HG02870 (cell line): ENCODE data around the gene HOXC9.

Experiments
- ATAC-seq: cut with Tn5 transposase; IDR thresholded peaks from one replicate; pipeline ENCODE4 v1.9.1; 2021; ENCODE audit warnings: mild to moderate bottlenecking, moderate library complexity; ENCODE audit not compliant: unreplicated experiment

Gene HOXC9

DNA sequence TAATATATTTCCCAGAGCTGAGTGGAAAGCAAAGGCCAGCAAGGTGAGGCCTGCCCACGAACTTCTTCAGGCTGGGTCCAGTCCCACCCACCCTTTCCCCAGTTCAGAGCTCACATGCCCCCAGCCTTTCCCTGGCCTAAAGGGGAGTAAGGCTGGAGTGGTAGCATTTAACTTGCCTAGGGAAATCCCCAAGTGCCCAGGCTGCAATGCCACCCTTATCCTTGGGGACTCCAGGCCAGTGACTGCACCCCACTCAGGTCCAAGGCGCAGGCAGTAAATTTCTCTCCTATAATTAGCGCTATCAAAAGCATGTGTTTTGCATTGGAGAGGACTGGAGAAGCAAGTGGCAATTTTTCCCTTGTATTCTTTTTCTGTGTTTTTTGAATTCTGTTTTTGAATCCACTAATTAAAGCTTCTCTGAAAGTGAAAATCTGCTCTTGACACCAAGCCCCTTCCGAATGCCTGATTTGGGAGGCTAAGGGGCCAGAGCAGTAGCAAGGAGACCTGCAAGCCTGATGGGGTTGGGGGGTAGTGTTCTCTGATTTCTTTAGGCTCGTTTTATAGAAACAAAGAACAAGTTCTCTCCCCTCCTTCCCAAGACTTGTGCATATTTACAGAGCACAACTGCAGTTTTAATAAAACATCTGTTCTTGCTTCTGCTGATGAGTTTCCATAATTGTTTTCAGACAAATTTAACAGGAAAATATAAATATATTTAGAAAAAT is 24.8 kb downstream of the HOXC9 start:
- ATAC-seq: no peak

DNA sequence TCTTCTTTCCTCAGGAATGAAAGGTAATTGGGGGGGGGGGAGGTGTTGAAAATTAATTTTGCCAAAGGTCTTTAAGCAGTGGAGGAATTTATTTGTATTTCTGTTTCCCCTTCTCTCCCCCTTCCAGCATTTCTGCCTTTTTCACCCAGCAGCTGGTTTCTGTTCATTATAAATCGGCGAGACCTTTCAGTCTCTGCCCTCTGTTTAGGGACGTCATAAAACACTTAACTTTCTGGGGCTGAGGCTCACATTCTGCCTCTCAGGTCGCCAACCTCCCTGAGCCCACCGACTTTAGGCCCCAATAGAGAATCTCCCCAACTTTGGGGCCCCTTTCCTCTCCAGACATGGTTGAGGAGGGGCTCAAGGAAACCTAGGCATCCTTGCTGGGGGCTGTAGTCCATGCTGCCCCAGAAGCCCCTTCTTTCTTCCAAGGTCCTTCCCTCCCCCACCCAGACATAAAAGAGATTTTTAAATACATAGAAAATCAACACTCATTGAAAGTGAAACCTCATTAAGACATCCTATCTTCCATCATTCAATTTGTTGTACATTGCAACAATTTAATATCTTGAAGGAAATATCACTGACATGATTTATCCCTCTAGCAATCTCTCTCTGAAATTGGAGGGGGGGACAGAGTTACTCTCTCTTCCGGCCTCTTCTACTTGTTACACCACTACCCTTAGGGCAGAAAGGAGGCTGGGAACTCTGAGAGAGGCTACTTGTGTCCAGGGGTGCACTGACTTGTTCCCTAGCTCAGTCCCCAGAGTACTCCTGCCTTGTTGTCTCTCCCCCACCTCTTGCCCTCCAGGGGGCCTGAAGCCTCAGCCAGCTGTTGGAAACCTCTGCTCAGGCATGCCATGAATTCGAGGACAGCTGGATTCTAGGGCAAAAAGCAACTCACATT is 25.8 kb downstream of the HOXC9 start:
- ATAC-seq: no peak

DNA sequence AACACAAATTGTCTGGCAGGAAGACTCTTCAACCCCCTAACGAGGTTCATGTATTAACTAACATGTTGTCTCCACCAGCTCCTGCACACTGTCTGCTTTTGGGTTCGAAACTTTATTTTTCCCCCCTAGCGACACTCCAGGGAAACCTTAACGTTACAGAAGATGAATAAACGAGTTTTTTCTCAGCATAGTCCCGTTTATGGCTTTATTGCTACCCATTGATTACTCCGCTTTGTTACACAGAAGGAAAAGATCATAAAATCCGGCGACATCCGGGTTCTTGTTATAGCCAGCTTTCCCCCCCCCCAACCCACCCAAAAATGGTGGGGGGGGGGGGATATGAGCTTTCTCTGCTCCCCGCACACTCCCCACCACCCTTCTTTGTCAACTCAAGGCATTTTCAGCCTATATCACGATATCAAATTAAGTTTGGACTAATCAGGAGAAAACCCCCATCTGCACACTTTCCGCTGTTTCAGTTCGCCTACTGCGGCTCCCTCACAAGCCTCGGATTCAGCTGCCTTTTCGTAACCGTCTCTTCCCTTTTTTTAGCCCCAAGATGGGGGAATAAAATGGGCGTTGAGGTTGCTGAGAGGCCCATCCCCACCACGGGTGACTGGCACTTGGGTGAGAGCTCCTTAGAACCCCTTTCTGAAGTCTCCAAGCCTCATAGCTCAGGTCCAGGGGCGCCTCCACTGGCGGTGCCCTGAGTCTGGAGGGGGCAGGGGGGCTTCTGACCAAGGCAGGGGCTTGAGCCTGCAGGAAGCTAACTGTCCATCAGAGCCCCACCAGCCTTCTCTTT is 26.9 kb downstream of the HOXC9 start:
- no peak for ATAC-seq

DNA sequence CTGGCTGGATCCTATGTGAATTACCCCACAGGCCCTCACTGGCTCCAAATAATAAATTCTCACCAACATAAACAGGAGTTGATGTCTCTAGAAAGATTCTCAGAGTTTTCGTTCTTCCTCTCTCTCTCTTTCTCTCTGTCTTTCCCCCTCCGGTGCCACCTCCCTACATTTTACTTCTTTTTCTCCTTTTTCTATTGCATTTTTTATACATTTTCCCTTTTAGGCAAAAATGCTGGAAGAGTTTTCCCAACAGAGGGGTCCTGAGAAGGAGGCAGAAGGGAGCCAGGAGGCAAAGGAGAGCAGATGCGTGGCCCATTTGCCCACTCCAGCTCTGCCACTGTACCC is 27.5 kb downstream of the HOXC9 start:
- no peak for ATAC-seq

DNA sequence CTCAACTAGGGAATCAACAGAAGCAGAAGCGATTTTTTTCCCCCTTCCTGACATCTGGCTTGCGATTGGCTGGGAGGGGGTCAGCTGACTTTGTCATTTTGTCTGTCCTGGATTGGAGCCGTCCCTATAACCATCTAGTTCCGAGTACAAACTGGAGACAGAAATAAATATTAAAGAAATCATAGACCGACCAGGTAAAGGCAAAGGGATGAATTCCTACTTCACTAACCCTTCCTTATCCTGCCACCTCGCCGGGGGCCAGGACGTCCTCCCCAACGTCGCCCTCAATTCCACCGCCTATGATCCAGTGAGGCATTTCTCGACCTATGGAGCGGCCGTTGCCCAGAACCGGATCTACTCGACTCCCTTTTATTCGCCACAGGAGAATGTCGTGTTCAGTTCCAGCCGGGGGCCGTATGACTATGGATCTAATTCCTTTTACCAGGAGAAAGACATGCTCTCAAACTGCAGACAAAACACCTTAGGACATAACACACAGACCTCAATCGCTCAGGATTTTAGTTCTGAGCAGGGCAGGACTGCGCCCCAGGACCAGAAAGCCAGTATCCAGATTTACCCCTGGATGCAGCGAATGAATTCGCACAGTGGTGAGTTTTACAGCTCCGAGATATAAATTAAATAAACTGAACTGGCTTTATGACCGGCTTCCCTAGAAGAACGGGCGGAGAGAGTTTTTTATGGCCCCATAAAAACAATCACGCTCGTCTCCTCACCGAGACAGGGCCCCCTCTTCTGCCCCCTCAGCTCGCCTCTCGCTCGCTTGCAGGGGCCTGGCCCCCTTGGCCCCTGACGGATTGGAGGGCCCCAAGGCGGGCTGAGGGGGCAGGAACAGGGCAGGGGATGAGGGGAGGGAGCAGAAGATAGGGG is 28.6 kb downstream of the HOXC9 start, which contains the start of gene HOXC6:
HOXC6 (plus strand) TSS at position 127 of the 888 bp plus-strand sequence; CDS start at position 209, 82 bp downstream.
- no peak for ATAC-seq

DNA sequence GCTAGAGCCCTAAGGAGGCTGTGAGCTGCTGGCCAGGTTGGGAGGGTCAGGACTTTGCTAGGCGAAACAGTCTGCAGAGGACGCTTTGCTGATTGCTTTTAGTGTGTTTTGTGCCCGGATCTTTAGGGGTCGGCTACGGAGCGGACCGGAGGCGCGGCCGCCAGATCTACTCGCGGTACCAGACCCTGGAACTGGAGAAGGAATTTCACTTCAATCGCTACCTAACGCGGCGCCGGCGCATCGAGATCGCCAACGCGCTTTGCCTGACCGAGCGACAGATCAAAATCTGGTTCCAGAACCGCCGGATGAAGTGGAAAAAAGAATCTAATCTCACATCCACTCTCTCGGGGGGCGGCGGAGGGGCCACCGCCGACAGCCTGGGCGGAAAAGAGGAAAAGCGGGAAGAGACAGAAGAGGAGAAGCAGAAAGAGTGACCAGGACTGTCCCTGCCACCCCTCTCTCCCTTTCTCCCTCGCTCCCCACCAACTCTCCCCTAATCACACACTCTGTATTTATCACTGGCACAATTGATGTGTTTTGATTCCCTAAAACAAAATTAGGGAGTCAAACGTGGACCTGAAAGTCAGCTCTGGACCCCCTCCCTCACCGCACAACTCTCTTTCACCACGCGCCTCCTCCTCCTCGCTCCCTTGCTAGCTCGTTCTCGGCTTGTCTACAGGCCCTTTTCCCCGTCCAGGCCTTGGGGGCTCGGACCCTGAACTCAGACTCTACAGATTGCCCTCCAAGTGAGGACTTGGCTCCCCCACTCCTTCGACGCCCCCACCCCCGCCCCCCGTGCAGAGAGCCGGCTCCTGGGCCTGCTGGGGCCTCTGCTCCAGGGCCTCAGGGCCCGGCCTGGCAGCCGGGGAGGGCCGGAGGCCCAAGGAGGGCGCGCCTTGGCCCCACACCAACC is 29.8 kb downstream of the HOXC9 start:
- ATAC-seq: no peak

DNA sequence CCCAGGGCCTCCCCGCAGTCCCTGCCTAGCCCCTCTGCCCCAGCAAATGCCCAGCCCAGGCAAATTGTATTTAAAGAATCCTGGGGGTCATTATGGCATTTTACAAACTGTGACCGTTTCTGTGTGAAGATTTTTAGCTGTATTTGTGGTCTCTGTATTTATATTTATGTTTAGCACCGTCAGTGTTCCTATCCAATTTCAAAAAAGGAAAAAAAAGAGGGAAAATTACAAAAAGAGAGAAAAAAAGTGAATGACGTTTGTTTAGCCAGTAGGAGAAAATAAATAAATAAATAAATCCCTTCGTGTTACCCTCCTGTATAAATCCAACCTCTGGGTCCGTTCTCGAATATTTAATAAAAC is 30.5 kb downstream of the HOXC9 start:
- ATAC-seq: no peak

DNA sequence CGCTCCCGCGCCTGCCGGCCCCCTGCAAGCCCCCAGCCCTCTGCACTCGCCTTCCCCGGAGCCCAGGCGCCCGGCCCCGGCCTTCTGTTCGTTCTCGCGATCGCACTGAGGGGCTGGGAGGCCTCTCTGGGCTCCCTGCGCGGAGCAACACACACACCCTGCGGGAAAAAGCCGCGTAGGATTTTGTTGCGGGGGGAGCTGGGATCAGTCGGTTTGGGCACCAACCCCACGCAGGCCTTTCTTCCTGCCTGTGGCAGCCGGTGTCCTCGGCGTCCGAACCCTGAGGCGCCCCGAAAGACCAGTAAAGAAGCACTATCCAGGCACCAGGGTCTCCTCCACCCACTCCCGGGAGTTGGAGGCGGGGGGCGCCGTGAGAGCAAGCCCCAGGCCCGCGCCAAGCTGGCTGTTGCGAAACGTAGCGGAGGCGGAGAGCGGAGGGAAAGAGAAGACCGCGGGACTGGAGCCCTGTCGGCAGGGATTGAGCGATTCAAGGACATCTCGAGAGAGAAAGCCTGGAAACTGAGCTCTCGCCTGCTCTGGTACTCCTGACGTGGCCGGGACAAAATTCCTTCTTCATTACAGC is 31.0 kb downstream of the HOXC9 start:
- no peak for ATAC-seq

DNA sequence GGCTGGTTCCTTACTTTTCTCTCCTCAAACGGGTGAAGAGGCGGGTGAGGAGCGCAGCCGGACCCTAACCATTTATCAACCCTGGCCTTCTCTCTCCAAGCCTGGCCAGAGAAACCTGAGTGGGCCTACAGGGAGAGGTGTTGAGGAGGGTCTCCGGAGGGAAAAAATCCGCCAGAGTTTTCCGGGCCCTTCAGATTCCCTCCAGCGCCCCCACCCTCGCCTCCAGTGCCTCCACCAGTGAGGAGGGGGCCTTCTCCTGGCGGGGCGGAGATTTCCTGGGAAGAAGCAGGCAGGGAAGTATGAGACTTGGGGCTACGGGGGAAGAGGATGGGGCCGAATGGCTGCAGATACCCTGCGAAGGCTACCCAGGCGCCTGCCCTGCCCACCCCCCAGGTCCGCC is 31.5 kb downstream of the HOXC9 start:
- ATAC-seq: no peak

DNA sequence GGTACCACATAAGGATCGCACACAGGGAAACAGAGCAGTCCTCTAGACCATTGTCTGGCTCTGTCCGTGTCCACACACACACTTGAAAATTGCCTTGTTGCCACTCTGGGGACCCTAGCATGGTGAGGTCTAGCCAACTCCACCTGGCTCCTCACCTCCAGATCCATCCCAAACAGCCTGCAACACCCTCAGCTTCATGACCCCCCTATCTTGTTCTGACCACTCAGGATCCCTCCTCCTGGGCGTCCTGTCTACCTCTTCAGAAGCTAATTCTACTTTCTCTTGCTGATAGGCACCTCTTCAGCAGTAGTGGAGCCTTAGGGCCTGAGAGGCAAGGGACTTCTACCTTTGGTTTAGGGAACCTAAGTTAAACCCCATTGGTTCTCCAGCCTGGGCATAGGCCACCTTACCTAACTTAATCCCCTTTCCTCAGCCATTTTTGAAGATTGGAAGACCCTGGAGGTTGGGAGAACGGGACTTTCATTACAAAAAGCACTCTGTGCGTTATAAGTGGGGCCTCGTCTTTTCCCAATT is 32.2 kb downstream of the HOXC9 start:
- no peak for ATAC-seq

DNA sequence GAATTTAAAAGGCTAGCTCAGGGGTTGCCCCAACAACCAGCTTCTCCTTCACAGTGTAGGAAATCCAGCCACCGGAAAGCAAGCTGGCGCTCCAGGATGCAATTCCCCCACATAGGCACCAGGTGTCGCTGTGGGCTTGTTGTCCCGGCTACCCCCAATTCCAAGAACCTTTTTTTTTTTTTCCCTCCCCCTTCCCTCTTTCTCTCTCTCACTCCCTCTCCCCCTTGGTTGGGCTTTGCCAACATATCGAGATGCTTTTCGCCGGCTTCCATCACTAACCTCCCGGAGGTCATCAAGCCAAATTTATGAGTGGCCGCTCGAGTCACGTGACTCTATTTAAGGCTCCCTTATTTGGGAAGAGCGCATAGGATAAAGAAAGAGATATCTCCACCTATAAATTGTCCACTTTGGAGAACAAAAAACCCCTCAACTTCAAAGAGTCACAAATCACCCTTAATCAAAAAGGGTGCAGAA is 32.7 kb downstream of the HOXC9 start, which contains the start of gene HOXC5:
HOXC5 (plus strand) TSS at position 424 of the 474 bp plus-strand sequence. CDS start 73 bp downstream, outside the sequence.
- ATAC-seq: no peak

DNA sequence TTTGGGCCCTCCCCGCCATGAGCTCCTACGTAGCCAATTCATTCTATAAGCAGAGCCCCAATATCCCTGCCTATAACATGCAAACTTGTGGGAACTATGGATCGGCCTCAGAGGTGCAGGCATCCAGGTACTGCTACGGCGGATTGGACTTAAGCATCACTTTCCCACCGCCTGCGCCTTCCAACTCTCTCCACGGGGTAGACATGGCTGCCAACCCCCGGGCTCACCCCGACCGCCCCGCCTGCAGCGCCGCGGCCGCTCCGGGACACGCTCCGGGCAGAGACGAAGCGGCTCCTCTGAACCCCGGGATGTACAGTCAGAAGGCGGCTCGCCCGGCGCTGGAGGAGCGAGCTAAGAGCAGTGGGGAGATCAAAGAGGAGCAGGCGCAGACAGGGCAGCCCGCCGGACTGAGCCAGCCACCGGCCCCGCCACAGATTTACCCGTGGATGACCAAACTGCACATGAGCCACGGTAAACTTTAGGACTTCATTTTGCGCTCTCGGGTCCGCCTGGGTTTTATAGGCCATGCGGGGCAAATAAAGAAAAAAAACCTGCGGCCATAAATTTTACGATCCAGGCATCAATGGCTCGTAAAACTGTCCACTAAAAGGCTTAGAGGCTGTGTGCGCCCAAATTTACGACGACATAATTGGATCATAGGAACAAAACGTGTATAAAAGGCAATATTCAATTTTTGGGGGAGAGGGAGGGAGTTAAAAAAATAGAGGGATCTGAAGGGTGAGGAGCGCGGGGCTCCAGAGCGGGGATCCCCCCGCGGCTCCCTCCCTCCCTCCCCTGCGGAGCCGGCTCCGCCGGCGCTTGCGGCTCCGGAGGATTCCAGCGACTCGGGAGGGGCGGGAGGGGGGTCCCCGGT is 33.4 kb downstream of the HOXC9 start:
- no peak for ATAC-seq

DNA sequence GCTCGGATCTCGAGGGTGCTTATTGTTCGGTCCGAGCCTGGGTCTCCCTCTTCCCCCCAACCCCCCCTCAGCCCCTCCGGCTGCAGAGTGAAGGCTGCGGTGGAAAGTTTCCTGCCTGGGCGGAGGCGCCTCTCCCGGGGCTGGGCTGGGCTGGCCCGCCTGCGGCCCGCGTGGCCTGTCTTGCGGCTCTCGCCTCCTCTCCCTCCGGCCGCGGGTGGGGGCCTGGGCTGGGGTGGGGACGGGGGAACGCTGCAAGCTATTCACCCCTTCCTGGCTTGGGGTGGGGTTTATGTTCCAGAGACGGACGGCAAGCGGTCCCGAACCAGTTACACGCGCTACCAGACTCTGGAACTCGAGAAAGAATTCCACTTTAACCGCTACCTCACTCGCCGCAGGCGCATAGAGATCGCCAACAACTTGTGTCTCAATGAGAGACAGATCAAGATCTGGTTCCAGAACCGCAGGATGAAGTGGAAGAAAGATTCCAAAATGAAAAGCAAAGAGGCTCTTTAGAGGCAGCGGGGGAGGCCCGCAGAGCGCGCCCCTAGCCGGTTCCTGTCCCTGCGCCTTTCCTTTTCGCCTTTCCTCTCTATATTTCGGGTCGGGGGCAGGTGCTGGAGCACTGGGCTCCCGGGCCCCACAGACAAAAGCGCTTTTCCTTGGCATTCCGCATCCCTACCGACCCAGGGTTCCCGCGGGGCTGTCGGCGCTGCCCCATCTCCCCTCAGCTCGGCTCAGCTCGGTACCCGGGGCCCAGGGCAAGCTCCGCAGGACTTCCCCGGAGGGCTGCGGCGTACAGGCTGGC is 34.2 kb downstream of the HOXC9 start:
- ATAC-seq: no peak

DNA sequence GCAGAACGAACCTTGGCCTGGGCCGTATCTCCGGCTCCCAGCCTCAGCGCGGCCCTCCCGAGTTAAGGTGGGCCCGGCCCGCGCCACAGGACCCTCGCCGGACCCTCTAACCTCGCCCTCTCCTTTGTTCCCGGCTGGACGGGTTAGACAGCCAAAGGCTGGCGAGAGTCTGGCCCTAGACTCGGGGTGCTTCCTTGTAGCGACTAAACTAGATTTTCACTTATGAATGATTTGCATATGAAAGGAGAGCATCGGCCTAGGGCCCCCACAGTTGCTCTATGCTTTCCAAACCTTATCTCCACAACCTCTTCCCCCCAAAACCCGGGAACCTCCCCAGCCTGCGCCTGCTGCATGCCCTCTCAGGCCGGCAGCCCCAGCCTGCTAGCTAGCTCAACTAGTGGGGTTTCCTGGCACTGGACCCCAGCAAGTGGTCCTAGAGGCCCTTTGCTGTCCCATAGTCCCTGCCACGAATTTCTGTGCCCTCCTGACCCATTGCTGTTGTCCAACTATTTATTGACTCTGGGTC is 34.9 kb downstream of the HOXC9 start:
- no peak for ATAC-seq

DNA sequence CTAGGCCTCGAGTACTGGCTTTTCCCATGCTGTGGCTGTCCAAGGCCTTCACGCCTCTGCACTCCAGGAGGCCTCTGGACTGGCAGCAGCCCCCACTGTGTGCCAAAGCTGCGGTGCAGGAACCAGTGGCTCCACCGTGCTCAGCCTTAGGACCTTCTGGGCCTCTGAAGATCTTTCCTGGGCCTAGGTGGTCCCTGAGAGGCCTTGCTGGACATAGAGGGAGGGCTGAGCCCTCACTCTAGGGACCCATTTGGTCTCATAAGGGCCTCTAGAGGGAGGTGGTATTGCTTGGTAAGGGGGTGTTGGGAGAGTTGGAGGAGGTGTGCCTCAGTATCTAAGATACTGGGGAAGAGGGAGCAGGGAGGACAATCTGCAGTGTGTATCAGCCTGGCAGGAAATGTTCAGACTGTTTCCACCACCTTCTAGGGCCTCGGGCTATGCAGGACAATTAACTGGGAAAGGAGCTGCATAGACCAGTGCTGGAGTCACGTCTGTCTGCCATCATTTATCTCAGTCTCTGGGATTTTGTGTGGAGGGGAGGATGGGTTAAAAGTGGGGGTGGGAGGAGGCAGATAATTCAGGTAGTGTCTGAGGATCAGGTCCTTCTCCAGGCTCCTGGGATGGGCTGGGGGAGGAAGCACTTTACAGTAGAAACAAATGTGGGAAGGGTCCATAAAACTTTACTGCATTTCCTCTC is 35.8 kb downstream of the HOXC9 start:
- no peak for ATAC-seq
